HG03342 (cell line): Measurements from ENCODE around the gene PSMD1.

ENCODE experiments used
- ATAC-seq: cut with Tn5 transposase; IDR thresholded peaks from one replicate; pipeline ENCODE4 v1.9.1; 2021; ENCODE audit warnings: mild to moderate bottlenecking, moderate library complexity; ENCODE audit not compliant: unreplicated experiment

PSMD1 gene

GRCh38 chr2:231034291-231034882, 22.3 kb upstream of the PSMD1 start:
- no peak for ATAC-seq

DNA sequence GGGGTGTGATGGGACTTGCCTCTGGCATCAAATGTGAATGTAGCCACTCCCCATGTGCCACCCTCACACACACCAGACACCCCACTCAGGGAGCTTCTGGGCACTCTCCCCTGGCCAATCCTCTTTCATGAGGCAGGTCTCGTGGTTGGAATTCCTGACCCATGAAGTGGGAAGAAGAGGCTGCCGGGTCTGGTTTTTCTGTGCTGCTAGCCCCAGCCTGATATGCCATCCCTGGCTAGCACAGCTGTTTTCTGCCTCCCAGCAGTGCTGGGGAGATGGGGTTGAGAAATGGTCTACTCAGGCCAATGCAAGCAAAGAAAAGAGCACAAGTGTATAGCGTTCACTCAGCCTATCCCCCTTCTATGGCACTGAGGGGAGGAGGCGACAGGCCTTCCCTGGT, 20.5 kb upstream of the PSMD1 start:
- no peak for ATAC-seq

DNA sequence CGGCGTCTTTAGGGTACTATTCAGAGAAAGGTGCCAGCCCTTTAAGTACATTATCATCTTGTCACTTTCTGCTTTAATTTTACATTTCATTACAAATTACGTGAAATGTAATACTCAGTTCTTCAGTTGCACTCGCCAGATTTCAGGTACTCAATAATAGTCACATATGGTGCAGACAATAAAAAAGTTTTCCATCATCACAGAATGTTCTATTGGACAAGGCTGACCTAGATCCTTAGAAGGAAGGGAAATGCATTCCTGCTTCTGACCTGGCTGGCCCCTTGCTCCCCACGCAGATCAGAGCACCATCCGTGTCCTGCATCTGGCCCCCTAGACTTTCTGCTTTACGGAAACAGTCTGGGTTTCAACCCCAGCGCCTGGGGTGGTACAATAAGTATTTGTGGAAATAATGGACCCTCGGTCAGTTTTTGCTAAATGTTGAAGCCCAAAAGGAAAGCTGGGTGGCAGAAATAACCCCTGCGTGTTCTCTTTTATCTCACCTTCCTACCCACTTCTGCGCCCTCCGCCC, 20.0 kb upstream of the PSMD1 start:
- no peak for ATAC-seq

- no peak for ATAC-seq
Observed at GRCh38 chr2:231037202-231037730, 19.4 kb upstream of the PSMD1 start, which contains the start of gene C2orf72. TSS of gene C2orf72 (plus strand) at chr2:231037523. CDS start at chr2:231037566, 43 bp downstream.

- ATAC-seq: no peak
Observed at GRCh38 chr2:231037731-231038482, 18.8 kb upstream of the PSMD1 start.

DNA sequence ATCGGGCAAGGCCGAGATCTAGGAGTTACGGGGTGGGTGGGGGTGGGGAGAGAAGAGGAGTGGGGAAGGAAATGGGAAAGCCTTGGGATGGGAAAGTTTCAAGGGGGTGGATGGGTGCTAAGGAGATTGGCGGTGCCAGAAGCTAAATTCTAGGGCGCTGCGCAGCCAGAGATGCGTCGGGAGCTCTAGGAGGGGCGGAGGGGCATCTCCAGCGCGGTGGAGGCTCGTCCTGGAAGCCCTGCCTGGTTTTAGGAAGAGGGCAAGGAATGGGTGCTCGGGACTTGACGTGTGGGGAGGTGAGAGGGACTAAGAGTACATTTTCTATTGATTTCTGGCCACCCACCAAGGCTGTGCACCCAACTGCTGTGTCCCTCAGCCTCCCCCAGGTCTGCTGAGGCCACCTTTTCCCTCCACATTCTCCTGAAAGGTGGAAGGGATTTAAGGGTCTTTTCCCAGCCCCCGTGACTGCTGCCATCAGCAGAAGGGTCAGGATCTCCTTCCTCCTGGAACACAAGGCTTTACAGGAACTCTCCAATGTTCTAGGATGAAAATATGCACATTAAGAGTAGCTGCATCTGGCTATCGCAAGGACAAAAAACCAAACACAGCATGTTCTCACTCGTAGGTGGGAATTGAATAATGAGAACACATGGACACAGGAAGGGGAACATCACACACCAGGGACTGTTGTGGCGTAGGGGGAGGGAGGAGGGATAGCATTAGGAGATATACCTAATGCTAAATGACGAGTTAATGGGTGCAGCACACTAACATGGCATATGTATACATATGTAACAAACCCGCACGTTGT, 18.0 kb upstream of the PSMD1 start:
- ATAC-seq: no peak

DNA sequence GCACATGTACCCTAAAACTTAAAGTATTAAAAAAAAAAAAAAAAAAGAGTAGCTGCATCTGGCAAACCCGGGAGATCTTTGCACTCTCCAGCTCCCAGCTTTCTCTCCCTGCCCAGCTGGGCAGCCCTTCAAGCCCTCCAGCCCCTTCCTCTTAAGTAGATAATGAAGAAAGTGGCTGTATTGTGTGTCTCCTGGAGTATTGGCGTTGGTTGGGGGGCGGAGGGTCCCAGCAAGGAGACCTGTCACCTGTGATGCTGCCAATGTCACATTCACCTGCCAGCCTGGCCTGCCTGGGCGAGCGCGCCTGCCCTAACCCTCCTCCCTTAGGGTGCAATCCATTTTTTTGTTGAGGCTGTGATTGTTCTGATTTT, 17.4 kb upstream of the PSMD1 start:
- no peak for ATAC-seq

DNA sequence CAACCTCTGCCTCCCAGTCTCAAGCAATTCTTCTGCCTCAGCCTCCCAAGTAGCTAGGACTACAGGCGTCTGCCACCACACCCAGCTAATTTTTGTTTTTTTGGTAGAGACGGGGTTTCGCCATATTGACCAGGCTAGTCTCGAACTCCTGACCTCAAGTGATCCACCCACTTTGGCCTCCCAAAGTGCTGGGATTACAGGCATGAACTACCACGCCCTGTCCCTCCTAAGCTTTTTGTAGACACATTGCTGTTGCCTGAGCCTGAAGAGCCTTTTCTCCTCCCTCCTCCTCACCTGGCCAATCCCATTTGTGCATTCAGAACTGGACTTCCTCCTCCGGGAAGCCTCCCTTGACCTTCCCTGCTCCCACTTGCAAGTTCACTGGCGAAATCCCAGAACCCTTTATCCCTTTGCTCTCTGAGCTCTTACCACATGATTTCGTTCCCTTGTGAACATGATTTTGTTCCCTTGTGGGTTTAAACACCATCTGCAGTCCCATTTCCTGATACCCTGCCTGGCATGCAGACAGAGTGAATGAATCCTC, 16.8 kb upstream of the PSMD1 start:
- no peak for ATAC-seq

GRCh38 chr2:231041061-231041689, 15.5 kb upstream of the PSMD1 start:
- ATAC-seq: no peak

DNA sequence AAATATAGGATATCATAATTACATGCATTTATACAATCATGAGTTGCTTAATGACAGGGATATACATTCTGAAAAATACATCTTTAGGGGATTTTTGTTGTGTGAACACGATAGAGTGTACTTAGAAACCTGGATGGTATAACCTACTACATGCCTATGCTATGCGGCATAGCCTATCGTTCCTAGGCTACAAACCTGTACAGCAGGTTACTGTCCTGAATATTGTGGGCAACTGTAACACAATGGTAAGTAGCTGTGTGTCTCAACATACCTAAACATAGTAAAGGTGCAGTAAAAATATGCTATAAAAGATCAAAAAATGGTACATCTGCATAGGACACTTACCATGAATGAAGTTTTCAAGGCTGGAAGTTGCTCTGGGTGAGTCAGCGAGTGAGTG, 12.9 kb upstream of the PSMD1 start:
- ATAC-seq: no peak

GRCh38 chr2:231046916-231047273, 9.8 kb upstream of the PSMD1 start:
- no peak for ATAC-seq

GRCh38 chr2:231047274-231047922, 9.3 kb upstream of the PSMD1 start:
- ATAC-seq: no peak

DNA sequence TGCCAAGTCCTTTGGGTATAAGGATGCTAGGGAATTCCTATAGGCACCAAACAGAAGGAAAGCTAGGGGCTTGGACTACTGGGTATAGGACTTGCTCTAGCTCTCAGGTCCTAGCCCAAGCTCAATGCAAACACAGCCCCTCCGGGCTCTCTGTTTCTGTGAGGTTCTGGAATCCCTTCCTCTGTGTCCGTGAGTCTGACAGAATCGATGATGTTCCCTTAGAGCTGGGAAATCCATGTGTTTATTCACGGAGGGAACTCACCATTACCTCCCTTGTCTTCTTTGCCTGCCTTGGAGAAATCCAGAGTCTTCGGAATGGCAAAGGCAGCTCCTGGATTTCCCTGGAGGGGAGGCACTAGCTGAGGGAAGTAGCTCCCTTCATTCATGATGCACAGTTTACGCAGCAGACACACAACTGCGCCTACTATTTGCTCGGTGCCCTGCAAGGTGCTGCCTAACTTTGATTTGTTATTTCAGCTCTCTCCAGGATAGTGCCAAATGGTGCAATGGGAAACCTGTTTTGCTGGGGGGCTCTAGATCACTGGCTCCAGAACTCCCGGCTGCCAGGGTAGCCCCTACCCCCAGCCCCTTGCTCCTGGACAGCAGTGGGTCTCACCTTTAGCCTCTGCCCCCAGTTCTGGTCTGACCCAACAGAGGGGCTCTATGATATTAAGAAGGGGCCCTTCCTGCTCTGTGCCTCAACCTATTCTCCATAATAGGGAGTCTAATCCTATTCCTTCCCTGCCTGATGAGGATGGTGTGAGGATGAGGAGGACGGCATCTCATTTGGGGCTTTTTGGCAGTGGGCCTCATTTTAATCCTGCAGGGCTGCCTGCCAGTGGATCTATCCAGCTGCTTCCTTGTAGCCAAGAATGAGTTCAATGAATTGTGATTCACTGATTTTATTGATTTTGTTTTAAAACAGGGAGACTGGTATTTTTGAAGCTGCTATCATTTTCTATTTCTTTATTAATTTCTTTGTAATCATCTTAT, 8.4 kb upstream of the PSMD1 start:
- ATAC-seq: no peak

DNA sequence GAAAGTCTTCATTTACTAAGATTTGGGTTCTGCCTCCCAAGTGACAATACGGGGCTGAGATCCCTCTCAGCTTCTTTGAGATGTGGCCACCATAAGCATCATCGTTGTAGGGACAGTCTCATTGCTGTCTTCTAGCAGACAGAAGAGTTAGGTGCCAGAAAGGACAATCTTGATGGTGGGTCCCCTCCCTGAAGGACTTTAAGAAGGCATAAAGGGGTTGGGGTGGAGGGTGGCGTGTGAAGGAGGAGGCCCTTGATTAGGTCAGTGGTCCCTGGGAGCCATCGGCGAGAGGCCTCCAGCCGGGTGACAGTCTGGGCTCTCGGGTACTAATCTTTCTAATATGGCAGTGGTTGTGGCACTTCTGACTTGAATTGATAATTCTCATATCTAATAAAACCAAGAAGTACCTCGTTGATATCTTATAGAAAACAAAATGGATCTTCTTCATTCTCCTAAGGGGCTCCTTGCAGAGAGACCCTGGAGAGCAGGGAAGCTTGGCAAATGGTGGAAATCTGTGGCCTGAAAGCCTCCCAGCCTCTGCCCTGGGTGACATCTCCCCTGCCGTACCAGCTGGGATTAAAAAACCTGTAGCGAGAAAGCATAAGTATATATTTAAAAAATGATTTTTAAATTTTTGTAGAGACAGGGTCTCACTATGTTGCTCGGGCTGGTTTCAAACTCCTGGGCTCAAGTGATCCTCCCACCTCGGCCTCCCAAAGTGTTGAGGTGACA, 7.2 kb upstream of the PSMD1 start:
- no peak for ATAC-seq

- no peak for ATAC-seq
Observed at GRCh38 chr2:231050018-231050901, 6.4 kb upstream of the PSMD1 start.

- ATAC-seq: no peak
Observed at GRCh38 chr2:231051116-231051515, 5.6 kb upstream of the PSMD1 start.
